ENCODE data around the gene PDYN.

GRCh38 chr20:2005831-2006426 lies 12.1 kb upstream of the PDYN start:
- TF ChIP-seq POLR2AphosphoS5 (IDR thresholded peaks at IDR 0.05) (peak in 1 of 3 donors; percentile 16), CTCF (IDR thresholded peaks at IDR 0.05 in 8 of 11, conservative IDR thresholded peaks at IDR 0.05 in 3 of 11) (peak in 1 of 11 experiments; percentile 20), POLR2A (IDR thresholded peaks at IDR 0.05) (no peak)

All from spleen (tissue), 7 donors.